HUDEP-2 (cell line): ENCODE data around the gene SIPA1L3.
A peak's percentile ranks its signal among the peaks of the same experiment; 100 is the strongest.

ENCODE experiments used
- DNase-seq, 76 experiments: peaks; one replicate each; lab custom pipeline; 2025; ENCODE audit not compliant: unreplicated experiment in 76 of 76; lab: John Stamatoyannopoulos, UW

SIPA1L3 gene

GRCh38 chr19:38199340-38199739, 292.3 kb downstream of the SIPA1L3 start:
- no peak for DNase-seq

GRCh38 chr19:38201731-38202130, 294.7 kb downstream of the SIPA1L3 start:
- DNase-seq, result no peak

DNA sequence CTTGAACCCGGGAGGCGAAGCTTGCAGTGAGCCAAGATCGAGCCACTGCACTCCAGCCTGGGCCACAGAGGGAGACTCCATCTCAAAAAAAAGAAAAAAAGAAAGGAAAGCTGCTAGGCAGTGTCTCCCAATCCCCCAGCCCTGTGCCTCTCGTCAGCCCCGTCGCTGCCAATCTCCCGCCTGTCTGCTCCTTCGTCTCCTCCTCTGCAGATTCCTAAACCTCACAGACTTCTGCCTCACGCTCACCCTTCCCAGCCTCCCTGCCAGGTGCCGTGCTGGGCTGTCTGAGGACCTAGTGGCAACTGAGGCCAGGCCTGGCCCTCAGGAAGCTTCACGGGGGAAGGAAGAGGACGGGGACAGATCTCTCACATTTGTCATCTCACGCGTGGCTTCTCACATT, 295.5 kb downstream of the SIPA1L3 start:
- no peak for DNase-seq

DNA sequence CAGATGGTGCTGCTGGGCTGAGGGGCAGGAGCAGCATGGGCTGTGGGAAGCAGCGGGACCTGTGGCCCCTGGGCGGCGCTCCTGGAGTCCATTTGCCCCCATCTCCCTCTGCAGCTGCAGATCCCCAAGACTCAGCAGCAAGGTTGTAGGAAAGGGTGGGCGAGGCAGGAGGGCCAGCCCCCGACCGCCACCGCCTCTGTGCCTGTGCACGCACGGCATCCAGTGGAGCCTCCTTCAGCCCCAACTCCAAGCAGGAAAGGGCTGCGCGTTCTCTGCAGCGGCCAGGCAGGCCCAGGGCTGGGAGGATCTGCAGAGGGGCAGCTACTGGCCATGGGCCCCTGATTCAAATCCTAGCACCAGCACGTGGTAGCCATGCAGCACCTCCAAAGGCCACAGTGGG, 296.2 kb downstream of the SIPA1L3 start:
- no peak for DNase-seq

GRCh38 chr19:38204096-38204495, 297.1 kb downstream of the SIPA1L3 start:
- no peak for DNase-seq

DNA sequence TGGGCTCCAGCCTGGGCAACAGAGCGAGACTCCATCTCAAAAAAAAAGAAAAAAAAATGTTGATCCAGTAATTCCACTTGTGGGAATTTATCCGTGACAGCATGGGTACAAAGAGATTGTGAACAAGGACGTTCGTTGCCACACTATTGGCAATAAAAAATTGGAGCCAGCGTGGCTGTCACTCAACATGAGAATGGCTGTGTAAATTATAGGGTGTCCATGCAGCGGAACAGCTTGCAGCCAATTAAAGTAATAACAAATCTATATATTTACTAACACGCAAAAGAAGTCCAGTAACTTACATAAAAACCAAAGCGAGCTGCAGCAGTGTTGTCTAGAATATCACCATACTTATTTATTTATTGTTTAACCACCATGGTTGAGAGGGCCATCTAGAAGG, 297.7 kb downstream of the SIPA1L3 start:
- no peak for DNase-seq

DNA sequence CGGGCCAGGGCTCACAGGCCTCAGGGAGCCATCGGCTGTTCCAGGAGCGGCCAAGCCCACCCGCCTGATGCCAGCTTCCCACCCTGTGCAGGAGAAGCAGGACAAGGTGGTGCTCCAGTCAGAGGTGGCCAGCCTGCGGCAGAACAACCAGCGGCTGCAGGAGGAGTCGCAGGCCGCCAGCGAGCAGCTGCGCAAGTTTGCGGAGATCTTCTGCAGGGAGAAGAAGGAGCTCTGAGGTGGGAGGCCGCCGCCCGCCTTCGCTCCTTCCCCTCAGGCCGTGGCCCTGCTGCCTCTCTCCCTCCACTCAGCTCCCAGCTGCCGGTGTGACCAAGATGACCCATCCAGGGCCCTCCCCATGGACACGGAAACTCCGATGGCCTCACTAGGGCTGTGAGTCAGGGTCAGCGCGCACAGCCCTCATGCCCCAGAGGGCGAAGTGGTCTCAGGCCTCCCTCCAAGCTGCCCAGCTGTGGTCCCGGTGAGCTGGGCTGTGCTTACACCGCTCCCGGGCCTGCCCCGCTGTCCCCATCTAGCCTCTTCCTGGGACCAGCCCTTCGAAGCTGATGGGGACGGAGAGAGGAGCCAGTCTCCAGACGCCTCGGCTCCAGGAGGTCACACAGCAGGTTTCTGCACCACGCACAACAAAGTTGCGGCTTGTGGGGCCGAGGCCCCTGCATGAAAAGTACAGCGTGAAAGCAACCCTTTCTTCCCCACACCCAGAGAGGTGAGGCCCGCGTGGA, 299.2 kb downstream of the SIPA1L3 start:
- DNase-seq, result no peak

DNA sequence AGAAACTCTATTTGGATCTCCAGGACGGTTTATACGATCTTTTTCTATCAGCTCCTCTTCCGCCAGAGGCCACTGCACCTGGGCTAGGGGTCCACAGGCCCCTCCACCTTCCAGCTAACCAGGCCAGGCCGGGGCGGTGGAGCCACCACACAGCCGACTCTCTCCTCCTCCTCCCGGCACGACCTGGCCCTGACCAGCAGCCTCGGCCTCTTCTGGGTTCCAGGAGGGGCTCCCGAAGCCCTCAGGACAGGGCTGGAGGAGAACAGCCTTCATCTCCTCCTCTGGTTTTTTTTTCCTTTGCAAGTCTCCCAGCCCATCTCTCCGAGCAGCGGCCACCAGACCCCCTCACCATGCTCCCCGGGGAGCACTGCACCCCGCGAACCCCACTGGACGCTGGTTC, 299.9 kb downstream of the SIPA1L3 start:
- no peak for DNase-seq

- DNase-seq, result peak in 11 of 76 experiments; percentile 14 to 43 (median 23)
These were observed 300.5 kb downstream of the SIPA1L3 start for GRCh38 chr19:38207543-38207942.

DNA sequence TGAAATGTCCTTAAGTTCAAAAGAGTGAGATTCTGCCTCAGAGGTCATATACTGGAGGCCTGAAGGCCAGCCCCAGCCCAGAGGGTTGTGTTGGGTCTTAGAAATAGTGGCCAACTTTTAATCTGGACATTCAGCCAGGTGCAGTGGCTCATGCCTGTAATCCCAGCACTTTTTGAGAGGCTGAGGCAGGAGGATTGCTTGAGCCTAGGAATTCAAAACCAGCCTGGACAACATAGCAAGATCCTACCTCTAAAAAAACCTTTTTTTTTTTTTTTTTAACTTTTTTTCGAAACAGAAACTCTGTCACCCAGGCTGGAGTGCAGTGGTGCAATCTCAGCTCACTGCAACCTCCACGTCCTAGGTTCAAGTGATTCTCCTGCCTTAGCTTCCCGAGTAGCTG, 301.6 kb downstream of the SIPA1L3 start:
- DNase-seq, result no peak

DNA sequence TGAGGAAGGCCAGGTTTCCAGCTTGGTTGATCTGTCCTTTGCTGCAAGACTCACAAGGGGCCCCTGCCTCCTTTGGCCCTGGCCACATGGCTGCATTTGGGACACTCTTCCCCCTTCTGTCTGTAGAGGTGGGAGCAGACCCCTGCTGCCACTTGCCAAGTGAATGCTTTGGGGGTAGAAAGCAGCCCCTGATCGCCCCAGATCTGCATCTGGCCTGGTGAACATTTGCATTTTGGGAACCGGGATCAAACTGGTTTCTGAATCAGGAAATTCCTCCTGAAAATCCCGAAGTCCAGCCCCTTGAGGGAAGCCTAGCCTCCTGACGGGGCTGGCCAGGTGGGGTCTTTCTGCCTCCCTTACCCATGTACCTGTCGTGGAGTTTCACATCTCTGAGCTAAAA, 302.1 kb downstream of the SIPA1L3 start:
- DNase-seq, result no peak

DNA sequence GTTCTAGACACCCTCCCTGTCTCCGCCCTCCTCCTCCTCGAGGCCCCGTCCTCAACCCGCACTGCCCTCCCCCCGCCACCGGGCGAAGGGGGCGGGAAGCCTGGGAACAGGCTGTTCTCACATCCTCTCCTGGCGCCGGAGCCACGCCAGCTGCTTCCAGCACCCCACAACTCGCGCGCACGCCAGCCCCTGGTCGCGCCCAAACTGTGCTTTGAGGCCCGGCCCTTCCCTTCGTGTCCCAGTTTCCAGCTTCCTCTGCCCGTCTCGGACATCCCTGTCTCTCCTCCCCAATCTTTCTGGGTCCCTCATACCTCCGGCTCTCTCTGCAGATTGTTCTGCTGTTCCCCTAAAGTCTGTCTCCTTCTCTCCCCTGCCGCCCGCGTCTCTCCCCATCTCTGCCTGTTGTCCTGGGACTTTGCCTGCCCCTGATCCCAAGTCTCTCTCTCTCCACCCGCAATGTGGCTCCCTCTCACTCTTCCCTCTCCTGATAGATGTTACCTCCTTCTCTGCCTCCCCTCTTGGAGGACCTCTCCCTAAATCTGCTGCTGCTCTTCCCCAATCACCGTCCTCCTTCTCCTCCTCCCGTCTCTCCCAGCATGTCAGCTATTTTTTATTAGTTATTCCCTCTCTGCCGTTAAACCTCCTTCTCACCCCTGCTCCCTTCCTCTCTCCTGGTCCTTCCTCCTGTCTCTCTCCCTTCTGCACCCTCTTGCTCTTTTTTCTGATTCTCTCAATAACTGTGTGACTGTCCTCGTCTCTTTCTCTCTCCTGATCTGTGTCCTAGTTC, 302.9 kb downstream of the SIPA1L3 start:
- no peak for DNase-seq

DNA sequence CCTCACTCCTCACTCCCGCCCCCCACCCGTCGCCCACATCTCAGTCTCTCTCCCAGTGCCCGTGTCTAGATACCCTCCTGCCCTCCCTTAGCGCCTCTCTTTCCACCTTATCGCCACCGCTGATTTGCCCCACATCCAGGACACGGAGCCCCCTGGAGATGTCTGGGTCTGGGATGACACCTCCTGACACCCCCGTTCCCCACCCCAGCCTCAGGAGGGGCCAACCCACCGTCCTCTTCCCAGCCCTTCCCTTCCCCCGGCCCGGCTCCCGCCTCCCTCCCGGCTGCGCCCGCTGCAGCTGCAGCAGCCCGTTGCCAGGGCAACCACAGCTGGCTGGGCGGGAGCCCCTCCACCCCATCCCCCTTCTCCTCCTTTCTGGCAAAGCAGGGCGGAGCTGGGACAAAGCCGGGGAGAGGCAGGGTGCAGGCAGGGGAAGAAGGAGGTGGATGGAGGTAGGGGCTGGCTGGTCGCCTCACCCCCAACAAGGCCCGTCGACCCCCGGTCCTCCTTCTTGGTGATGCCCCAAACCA, 303.5 kb downstream of the SIPA1L3 start:
- no peak for DNase-seq

GRCh38 chr19:38211151-38211591, 304.2 kb downstream of the SIPA1L3 start:
- DNase-seq, result no peak

DNA sequence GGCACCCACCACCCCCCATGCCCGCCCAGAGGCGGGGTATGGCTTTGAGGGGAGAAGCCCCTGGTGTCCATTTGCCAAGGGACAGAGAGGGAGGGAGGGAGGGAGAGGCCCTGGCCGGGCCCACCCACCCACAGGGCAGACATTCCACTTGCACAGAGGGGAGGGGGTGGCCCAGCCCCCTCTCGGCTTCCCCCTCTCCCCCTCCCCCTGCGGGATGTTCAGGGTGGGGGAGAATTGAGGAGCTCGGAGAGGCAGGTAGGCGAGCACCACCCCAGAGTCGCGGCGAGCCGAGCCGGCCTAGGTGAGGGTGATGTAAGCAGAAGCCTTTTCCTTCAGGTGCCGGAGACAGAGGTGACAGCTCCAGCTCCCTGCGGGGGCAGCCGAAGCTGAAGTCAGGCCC, 304.8 kb downstream of the SIPA1L3 start:
- DNase-seq, result no peak

DNA sequence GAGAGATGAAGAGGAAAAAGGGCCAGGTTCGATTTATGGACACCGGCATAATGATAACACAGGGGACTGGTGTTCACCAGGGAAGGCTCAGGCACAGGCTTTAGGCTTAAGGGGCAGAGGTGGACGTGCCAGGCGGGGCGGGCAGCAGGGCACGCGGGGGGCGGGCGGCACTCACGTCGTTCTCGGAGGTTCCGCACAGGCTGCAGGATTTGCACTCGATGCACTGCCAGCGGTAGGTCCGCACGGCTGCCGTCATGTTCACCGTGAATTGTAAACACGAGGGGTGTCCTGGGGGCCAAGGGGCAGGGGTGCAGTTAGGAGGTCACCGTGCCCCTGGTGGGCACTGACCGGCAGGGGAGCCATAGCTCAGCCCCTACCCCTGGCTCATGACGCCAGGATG, 306.5 kb downstream of the SIPA1L3 start:
- no peak for DNase-seq

GRCh38 chr19:38213911-38214625, 307.1 kb downstream of the SIPA1L3 start:
- peak in 4 of 76 experiments; percentile 8 to 21 (median 14) for DNase-seq

DNA sequence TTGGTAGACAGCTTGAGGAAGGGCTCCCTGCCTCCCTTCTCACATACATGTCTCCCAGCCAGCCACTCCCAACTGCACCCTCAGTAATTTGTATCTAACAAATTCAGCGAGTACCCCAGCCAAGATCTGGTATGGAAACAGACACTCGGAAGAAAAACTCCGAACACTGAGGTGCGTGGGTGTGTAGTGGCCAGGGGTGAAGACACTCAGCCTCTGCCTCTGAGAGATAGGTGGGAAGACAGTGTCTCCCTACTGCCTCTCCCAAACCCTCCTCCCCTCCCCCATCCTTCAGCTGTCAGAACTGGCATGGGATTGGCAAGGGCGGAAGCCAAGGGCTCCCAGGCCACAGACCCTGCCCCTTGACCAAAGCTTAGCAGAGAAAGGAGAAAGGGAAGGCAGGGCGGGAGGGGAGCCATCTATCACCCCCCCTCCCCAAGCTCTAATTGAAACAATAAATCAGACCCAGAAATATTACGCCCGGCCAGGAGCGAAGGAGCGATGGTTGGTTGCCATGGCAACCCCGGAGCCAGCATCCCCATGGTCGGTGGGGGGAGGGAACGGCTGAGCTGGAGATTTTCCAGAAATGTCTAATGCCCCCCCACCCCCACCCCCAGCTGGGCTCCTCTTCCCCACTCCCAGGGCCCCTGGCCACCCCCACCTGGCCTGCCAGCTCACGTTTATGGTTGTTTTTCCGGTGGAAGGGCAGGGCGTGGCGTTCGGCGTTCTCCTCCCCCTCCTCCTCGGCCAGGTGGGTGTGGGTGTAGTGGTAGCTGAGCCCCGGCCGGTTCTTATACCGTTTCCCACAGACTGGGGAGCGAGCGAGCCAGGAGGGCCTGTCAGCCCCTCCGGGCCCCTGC, 310.0 kb downstream of the SIPA1L3 start:
- no peak for DNase-seq

GRCh38 chr19:38218204-38218603, 311.2 kb downstream of the SIPA1L3 start:
- DNase-seq, result no peak

DNA sequence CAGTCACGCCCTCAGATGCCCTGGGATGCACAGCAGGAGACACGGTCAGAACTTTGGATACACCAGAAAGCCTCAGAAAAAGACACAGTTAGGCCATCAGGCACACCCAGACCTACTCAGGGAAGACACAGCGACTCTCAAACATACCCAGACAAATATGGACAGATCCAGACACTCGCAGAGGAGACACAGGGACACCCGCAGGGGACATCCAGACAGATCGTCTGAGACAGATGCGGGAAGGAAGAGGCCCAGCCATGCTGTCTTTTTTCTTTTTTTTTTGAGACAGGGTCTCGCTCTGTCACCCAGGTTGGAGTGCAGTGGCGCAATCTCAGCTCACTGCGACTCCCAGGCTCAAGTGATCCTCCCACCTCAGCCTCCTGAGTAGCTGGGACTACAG, 312.2 kb downstream of the SIPA1L3 start:
- DNase-seq, result no peak
